ENCODE measurements around the gene GNPAT. TPM values are rescaled to one million over a fixed set of nuclear protein-coding genes. Genes with fewer than 3 reads are reported as not detected.

The GNPAT gene
- total RNA-seq, 3 donors from 2014 or later = 31.7 to 45.8 (median 32.7) TPM

DNA sequence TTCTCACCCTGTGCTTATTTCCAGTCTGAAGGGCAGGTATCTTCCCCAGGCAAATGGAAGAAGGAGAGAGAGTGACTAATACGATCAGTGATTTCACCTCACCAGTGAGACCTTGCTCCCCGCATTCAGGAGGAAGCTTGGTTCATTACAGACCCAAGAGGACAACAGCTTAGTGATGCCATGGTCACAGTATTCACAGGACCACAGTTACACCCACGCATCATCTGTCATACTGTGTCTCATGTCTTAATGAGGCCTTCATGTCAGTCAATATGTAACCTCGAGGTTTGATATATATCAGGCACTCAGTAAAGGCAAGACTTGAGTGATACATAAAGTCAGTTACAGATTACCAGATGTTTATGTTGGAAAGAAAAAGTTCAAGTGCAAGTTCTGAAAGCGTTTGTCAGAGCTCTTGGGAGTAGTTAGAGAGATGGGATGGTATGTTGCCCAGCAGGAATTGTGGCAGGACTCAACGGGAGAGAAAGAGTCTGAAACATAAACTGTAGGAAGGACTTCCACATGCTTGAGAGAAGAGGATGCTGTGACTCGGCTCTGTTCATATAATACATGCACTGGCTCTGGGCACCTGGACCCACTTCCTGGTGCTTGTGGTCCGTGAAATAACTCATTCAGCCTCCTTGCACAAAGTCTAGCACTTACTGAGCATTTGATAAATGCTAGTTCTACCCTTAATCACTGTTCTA is 33.3 kb downstream of the GNPAT start:
- intact Hi-C loops (cut with DNase I, micrococcal nuclease) = no loop called here
- Histone ChIP-seq H3K4me3 (no peak overlapping the region), H3K9me3 (no peaks in the 10 kb centered on the region), H3K36me3 (ENCODE audit: low read depth) (no peaks in the 10 kb centered on the region), H3K4me1 (ENCODE audit: low read depth) (no peaks in the 10 kb centered on the region)
- DNase-seq = no peak
- TF ChIP-seq, protein P1, sequence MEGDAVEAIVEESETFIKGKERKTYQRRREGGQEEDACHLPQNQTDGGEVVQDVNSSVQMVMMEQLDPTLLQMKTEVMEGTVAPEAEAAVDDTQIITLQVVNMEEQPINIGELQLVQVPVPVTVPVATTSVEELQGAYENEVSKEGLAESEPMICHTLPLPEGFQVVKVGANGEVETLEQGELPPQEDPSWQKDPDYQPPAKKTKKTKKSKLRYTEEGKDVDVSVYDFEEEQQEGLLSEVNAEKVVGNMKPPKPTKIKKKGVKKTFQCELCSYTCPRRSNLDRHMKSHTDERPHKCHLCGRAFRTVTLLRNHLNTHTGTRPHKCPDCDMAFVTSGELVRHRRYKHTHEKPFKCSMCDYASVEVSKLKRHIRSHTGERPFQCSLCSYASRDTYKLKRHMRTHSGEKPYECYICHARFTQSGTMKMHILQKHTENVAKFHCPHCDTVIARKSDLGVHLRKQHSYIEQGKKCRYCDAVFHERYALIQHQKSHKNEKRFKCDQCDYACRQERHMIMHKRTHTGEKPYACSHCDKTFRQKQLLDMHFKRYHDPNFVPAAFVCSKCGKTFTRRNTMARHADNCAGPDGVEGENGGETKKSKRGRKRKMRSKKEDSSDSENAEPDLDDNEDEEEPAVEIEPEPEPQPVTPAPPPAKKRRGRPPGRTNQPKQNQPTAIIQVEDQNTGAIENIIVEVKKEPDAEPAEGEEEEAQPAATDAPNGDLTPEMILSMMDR (IDR thresholded peaks at IDR 0.05) = no peak
- ATAC-seq = no peak

DNA sequence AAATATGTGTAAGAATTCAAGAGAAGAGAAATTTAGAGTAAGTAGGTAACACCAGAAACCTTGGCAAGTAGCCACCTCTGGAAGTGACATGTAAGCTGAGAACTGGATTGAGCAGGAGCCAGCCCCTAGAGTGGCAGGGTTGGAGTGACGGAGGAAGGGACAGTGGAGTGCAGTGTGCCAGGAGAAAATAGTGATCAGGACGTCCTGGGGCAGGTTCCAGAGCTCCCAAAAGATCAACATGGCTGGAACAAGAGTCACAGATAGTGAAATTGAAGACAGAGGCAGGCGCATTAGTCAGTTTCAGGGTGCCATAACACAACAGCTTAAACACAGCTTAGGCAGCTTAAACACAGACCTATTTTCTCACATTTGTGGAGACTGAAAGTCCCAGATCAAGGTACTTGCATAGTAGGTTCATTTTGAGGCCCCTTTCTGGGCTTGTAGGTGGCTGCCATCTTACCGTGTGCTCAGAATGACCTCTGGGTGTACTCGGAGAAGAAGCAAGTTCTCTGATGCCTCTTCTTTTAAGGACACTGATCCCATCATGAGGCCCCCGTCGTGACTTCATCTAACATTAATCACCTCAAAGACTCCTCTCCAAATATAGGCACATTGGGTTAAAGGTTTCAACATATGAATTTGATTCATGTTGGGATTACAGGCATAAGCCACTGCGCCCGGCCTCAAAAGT is 37.2 kb downstream of the GNPAT start:
- Histone ChIP-seq H3K4me1 (ENCODE audit: low read depth) (no peaks in the 10 kb centered on the region), H3K9me3 (no peaks in the 10 kb centered on the region), H3K36me3 (ENCODE audit: low read depth) (no peaks in the 10 kb centered on the region), H3K4me3 (no peak overlapping the region)
- no peak for DNase-seq
- no peak for ATAC-seq
- intact Hi-C loops (cut with DNase I, micrococcal nuclease) = no loop called here
- TF ChIP-seq, protein P1 (IDR thresholded peaks at IDR 0.05) = no peak

DNA sequence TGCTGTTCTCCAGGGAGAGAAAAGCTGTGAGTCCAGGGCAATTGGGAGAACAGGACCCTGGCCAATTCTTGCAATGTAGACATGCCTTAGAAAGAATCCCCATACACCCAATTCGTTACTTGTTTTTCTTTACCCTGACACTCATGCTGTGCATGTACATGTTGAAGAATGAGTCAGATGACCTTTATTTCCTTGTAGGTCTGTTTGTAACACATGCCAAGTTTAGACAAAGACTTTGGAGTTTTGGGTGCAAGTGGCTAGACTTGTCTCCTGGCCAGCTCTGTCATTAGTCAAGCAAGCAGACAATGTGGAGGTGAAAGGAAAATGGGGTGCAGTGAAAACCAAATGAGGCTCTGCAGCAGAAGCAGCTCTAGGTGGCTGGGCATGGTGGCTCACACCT is 38.1 kb downstream of the GNPAT start:
- no peaks in the 10 kb centered on the region for H3K36me3 ChIP-seq (ENCODE audit: low read depth)
- ATAC-seq = no peak
- H3K9me3 ChIP-seq = no peaks in the 10 kb centered on the region
- TF ChIP-seq, protein P1 (IDR thresholded peaks at IDR 0.05) = no peak
- intact Hi-C loops (cut with DNase I, micrococcal nuclease) = no loop called here
- H3K4me3 ChIP-seq = no peak overlapping the region
- H3K4me1 ChIP-seq (ENCODE audit: low read depth) = no peaks in the 10 kb centered on the region
- no peak for DNase-seq

GRCh38 chr1:231279683-231280082 is 38.7 kb downstream of the GNPAT start:
- intact Hi-C loops (cut with DNase I, micrococcal nuclease) = no loop called here
- H3K36me3 ChIP-seq (ENCODE audit: low read depth) = no peaks in the 10 kb centered on the region

GRCh38 chr1:231284441-231284840 is 43.4 kb downstream of the GNPAT start:
- ATAC-seq (no peak), DNase-seq (no peak)
- Histone ChIP-seq H3K4me1 (ENCODE audit: low read depth) (no peaks in the 10 kb centered on the region), H3K4me3 (no peak overlapping the region), H3K9me3 (no peaks in the 10 kb centered on the region), H3K36me3 (ENCODE audit: low read depth) (no peaks in the 10 kb centered on the region)
- TF ChIP-seq, protein P1 (IDR thresholded peaks at IDR 0.05) = no peak
- intact Hi-C loops (cut with DNase I, micrococcal nuclease) = no loop called here

More at GRCh38 chr1:231279683-231280082, 38.7 kb downstream of the GNPAT start:
- Histone ChIP-seq H3K9me3 (no peaks in the 10 kb centered on the region), H3K4me1 (ENCODE audit: low read depth) (no peaks in the 10 kb centered on the region), H3K4me3 (no peak overlapping the region)
- TF ChIP-seq, protein P1 (IDR thresholded peaks at IDR 0.05) = no peak
- ATAC-seq (no peak), DNase-seq (no peak)

Measured in mucosa of descending colon (tissue), 3 donors.